Bronchial epithelial cell (primary cell): Measurements from ENCODE around the gene MRPL27. TPM values are rescaled to one million over a fixed set of nuclear protein-coding genes. Genes with fewer than 3 reads are reported as not detected.

Experiments
- DNase-seq: peaks from one replicate; pipeline ENCODE4 v3.0.0-alpha.2; 2010; ENCODE audit warnings: low read depth
- FAIRE-seq: peaks from 2 replicates; lab custom pipeline; 2011; peaks lifted over from hg19 to GRCh38; lab: Jason Lieb, UNC
- H3K27me3 ChIP-seq: 2 replicates; pipeline ENCODE4 v1.5.1; 2011; ENCODE audit warnings: low read length; ENCODE audit not compliant: control insufficient read depth, insufficient read depth
- H3K36me3 ChIP-seq: 2 replicates; pipeline ENCODE4 v1.5.1; 2011; ENCODE audit warnings: low read length; ENCODE audit not compliant: control insufficient read depth, insufficient read depth
- H3K4me3 ChIP-seq: 2 replicates; pipeline ENCODE4 v1.5.1; 2011; ENCODE audit warnings: mild to moderate bottlenecking, low read depth, low read length, control low read depth
- CTCF ChIP-seq: IDR thresholded peaks from 2 replicates; pipeline ENCODE4 v1.5.1; 2011; ENCODE audit warnings: mild to moderate bottlenecking, moderate library complexity, low read length, control low read depth, inconsistent platforms; ENCODE audit not compliant: insufficient read depth, severe bottlenecking
- total RNA-seq: library from RNA; depleted of rRNA; stranded (reverse); fragments of >200 nt; gene quantifications from 2 replicates; pipeline ENCODE4 v1.2.1, GENCODE V29; 2014

Gene MRPL27
- total RNA-seq, 1 donor from 2014 or later = 117 TPM

- TF ChIP-seq CTCF = no peak
- Histone ChIP-seq H3K4me3 (no peak overlapping the region), H3K27me3 (no peaks in the 10 kb centered on the region), H3K36me3 (peaks cover 42% of the 10 kb centered on the region)
- FAIRE-seq = no peak
- no peak for DNase-seq
Measured at GRCh38 chr17:50353600-50354195, 19.3 kb downstream of the MRPL27 start.

GRCh38 chr17:50352693-50353599 is 20.0 kb downstream of the MRPL27 start:
- no peak for TF ChIP-seq CTCF
- no peak for DNase-seq
- peaks cover 37% of the 10 kb centered on the region for H3K36me3 ChIP-seq
- no peaks in the 10 kb centered on the region for H3K27me3 ChIP-seq
- FAIRE-seq = no peak
- no peak overlapping the region for H3K4me3 ChIP-seq

GRCh38 chr17:50352072-50352692 is 20.8 kb downstream of the MRPL27 start:
- H3K27me3 ChIP-seq = no peaks in the 10 kb centered on the region
- no peak for TF ChIP-seq CTCF
- FAIRE-seq (no peak), DNase-seq (no peak)
- peaks cover 35% of the 10 kb centered on the region for H3K36me3 ChIP-seq
- no peak overlapping the region for H3K4me3 ChIP-seq

- Histone ChIP-seq H3K27me3 (no peaks in the 10 kb centered on the region), H3K4me3 (no peak overlapping the region), H3K36me3 (peaks cover 23% of the 10 kb centered on the region)
- no peak for TF ChIP-seq CTCF
- DNase-seq (no peak), FAIRE-seq (no peak)
Measured at GRCh38 chr17:50350733-50351132, 22.3 kb downstream of the MRPL27 start.

- no peaks in the 10 kb centered on the region for H3K27me3 ChIP-seq
- FAIRE-seq (no peak), DNase-seq (no peak)
- H3K4me3 ChIP-seq = no peak overlapping the region
- peaks cover 11% of the 10 kb centered on the region for H3K36me3 ChIP-seq
- no peak for TF ChIP-seq CTCF
Measured at GRCh38 chr17:50349243-50349600, 23.8 kb downstream of the MRPL27 start.
